Daoy (cell line): ENCODE data around the gene HGS. TPM values are rescaled to one million over a fixed set of nuclear protein-coding genes. Genes with fewer than 3 reads are reported as not detected.

ENCODE experiments used
- DNase-seq: peaks from one replicate; pipeline ENCODE4 v3.0.0-alpha.2; 2015; ENCODE audit warnings: low read depth
- total RNA-seq: library from RNA; depleted of rRNA; stranded (reverse); fragments of >200 nt; shearing (Covaris generic); gene quantifications from 2 replicates; pipeline ENCODE4 v1.2.3, GENCODE V29; 2014; rRNA removed

HGS gene, protein sequence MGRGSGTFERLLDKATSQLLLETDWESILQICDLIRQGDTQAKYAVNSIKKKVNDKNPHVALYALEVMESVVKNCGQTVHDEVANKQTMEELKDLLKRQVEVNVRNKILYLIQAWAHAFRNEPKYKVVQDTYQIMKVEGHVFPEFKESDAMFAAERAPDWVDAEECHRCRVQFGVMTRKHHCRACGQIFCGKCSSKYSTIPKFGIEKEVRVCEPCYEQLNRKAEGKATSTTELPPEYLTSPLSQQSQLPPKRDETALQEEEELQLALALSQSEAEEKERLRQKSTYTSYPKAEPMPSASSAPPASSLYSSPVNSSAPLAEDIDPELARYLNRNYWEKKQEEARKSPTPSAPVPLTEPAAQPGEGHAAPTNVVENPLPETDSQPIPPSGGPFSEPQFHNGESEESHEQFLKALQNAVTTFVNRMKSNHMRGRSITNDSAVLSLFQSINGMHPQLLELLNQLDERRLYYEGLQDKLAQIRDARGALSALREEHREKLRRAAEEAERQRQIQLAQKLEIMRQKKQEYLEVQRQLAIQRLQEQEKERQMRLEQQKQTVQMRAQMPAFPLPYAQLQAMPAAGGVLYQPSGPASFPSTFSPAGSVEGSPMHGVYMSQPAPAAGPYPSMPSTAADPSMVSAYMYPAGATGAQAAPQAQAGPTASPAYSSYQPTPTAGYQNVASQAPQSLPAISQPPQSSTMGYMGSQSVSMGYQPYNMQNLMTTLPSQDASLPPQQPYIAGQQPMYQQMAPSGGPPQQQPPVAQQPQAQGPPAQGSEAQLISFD
- total RNA-seq: 179 and 187 TPM in 2 replicates

DNA sequence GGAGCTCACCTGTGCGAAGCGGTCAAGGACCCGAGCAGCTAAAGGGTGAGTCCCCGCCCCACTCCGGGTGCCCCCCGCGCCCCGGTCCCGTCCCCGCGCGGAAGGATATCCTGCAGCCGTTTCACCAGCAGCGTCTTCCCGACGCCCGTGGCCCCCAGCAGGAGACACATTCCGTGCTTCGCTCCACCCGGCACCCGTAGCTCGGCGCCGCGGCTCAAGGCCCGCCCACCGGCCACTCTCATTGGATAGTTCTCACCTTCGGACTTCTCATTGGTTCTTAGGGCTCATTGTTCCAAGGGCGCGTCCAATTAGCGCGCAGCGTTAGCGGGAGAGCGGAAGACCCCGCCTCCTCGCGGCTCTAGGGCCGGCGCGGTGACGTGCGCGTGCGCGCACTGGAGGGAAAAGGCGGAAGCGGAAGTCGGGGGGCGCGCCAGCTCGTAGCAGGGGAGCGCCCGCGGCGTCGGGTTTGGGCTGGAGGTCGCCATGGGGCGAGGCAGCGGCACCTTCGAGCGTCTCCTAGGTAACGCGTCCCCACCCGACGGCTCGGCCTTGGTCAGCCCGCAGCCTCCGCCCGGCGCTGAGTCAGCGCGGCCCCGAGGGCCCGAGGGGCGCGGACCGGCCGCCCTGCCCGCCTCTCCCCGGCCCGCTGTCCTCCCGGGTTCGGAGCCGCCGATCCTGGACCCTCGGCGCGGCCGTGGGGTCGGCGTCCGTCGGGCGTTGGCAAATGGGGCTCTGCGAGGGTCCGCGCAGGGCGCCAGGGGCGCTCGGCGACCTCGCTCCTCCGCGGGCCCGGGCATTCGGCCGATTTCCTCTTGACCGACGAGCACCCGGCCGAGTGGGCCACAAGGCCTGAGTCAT lies at the start of gene HGS, which contains the start of gene ARL16:
TSS of gene HGS (plus strand) at position 428 of the 858 bp plus-strand sequence. CDS start at position 484, 56 bp downstream.
TSS of gene ARL16 (minus strand) at position 214 of the 858 bp plus-strand sequence. CDS start at position 170, 44 bp downstream.
- peak; percentile 99 for DNase-seq

DNA sequence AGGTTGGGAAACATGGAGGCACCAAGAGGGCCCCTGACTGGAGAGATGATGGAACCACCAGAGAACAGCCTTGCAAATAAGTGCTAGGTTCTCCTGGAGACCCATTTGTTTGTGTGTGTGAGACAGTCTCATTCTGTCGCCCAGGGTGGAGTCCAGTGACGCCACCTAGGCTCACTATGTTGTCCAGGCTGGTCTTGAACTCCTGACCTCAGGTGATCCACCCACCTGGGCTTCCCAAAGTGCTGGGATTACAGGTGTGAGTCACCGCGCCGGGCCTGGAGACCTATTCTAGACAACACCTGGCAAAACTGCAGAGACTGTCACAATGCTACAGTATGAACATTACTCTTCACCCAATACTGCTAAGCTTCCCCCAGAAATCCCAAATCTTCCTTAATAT lies 48.4 kb upstream of the HGS start:
- DNase-seq: no peak

DNA sequence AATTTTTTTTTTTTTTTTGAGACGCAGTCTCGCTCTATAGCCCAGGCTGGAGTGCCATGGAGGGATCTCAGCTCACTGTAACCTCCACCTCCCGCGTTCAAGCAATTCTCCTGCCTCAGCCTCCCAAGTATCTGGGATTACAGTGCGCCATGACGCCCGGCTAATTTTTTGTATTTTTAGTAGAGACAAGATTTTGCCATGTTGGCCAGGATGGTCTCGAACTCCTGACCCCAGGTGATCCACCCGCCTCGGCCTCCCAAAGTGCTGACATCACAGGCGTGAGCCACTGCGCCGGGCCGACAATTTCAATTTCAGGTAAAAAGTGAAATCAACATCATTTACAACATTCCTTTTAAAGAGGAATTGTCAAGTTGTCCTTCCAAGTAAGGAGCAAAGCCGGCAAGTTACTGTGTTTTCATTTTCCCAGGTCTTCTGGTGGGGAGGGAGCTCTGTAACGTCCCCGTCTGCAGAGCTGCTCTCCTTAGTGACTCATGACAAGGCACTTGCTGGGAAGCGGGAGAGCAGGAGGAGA lies 47.8 kb upstream of the HGS start:
- DNase-seq: peak; percentile 70

DNA sequence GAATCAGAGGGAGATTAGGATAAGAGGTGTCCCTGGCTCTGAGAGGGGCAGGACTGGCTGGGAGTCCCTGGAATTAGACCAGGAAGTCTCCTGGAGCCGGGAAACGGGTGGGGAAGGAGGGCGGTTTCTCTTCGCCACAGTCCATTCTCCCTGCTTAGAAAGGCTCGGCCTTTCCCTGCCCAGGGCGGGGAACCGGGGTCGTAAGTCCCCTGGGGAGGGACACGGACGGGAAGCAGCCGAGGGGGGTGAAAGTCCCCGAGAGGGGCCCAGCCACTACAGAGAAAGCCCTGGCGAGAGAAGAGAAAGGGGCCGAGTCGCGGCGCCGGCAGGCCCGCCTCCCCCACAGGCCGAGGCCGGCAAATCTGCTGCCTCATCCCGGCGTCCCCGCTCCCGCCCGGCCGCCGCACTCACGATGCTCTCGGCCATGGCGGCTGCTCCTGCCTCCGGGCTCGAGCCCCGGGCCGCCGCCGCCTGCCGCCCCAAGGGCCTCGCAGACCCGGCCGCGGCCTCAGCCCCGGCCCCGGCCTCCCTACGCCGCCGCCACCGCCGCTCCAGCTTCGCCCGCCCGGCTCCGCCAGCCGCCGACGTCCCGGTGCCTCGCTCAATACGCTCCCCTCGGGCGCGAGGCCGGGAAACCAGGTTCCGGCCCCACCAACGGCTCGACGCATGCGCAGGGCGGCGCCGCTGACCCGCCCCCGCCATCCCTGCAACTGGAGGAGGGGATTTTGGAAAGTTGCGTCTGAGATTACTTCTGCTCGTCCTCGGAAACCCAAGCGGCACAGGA lies 47.1 kb upstream of the HGS start, which contains the start of the genes NPLOC4 and TSPAN10:
TSS of gene NPLOC4 (minus strand) at position 608 of the 784 bp plus-strand sequence. CDS start at position 426, 182 bp downstream.
TSS of gene TSPAN10 (plus strand) at position 692 of the 784 bp plus-strand sequence. CDS start 5,217 bp downstream, outside the sequence.
- peak; percentile 92 for DNase-seq

DNA sequence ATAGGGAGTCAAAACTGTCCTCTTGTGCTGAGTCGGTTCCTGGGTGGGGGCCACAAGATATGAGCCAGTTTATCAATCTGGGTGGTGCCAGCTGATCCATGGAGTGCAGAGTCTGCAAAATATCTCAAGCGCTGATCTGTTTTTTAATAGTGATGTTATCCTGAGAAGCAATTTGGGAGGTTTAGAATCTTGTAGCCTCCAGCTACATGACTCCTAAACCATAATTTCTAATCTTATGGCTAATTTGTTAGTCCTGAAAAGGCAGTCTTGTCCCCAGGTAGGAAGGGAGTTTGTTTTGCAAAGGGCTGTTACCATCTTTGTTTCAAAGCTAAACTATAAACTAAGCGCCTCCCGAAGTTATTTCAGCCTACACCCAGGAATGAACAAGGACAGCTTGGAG lies 45.1 kb upstream of the HGS start:
- DNase-seq: no peak

DNA sequence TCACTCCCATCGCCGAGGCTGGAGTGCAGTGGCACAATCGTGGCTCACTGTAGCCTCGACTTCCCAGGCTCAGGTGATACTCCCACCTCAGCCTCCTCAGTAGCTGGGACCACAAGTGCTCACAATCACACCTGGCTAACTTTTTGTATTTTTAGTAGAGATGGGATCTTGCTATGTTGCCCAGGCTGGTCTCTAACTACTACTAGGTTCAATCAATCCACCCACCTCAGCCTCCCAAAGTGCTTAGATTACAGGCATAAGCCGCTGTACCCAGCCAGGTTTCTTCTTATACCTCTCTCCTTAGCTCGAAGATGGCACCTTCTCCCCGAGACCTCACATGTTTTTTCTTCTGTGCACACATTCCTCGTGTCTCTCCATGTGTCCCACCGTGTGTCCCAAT lies 43.8 kb upstream of the HGS start:
- no peak for DNase-seq

DNA sequence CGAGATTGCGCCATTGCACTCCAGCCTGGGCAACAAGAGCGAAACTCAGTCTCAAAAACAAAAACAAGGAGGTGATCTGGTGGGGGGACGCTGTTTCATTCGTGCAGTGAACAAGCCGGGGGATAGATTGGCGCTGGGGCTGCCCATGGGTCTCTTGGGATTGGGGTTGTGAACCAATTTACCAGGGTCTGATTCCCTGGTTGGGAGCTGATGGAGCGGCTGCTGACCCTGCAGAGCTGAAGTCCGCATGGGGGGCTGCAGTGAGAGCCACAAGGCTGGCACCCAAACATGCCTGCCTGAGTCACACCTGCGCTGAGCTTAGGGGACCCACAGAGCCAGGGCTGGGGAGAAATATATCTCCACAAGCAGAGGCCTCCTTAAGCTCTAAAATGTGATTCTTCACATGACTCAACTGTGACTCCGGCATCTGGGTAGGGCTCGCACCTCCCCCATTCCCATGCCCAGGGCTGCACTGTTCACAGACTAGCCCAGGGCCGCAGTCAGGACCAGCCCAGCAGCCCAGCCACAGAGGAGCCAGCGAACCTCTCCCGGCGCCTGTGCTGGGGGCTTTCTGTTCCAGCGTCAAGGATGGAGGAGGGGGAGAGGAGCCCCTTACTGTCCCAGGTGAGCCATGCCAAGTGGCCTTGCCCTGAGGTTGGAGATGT lies 41.9 kb upstream of the HGS start:
- DNase-seq: peak; percentile 75

DNA sequence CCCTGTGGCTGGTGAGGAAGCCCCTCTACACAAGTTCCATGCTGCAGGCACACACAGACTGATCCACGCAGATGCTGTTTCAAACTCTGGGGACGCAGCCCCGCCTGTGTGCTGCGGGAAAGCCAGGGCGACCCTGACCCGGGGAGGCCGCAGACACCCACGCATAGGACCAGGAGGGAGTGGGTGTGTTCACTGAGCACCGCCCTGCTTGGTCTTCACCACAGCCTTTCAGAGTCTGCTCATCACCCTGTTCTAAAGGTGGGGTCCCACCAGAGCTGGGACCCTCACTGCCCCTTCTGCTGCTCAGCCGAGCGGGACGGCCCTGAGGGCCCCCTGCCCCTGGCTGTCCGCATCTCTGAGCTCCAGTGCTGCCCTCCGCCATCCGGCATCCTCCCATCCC lies 39.3 kb upstream of the HGS start:
- DNase-seq: no peak

DNA sequence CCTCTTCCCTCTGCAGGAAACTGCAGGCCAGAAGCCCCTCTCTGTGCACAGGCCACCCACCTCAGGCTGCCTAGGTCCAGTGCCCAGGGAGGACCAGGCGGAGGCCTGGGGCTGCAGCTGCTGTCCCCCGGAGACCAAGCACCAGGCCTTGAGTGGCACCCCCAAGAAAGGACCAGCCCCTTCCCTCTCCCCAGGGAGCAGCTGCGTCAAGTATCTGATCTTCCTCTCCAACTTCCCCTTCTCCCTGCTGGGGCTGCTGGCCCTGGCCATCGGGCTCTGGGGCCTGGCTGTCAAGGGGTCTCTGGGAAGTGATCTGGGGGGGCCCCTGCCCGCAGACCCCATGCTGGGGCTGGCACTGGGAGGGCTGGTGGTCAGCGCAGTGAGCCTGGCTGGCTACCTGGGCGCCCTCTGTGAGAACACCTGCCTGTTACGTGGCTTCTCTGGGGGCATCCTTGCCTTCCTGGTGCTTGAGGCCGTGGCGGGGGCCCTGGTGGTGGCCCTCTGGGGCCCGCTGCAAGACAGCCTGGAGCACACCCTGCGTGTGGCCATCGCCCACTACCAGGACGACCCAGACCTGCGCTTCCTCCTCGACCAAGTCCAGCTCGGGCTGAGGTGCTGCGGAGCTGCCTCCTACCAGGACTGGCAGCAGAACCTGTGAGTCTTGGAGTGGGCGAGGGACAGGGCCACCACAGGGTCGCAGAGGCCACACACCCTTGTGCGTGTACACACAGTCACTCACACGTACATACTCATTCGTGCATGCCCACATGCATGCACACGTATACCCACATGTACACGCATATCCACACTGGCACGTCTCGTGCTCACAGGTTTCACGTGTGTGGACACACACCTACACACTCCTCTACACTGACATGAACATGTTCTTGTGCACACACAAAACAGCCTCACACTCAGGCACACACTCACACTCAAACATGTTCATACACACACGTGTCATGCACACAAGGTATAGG lies 38.5 kb upstream of the HGS start:
- no peak for DNase-seq

DNA sequence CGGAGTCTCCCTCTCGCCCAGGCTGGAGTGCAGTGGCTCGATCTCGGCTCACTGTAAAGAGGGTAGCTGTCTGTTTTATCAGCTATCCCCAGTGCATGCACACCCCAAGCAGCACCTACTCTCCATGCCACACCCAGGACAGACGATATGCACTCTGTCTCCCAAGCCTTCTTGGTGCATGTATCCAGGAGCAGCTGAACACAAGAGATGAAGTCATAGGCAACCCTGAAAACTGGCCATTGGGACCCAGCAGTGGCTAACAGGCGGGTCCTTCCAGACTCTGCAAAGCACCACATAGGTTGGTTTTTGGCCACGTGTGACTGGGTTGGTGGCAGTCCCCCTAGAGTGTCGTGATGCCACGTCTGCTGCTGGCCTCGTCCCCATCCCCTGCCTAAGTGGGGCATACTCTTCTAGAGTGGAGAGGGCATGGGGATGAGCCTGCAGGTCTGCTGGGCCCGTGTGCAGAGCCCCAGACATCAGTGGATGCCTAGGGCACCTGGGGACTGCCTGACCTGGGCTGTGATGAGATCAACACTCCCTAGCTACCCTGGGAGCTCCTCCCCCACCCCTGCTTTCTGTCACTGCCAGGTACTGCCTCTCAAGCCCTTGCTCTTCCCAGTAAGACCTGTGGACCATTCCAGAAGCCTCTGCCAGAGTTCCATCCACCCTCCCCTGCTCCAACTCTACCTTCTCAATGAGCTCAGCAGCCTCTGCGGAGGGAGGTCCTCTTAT lies 36.8 kb upstream of the HGS start:
- DNase-seq: no peak

DNA sequence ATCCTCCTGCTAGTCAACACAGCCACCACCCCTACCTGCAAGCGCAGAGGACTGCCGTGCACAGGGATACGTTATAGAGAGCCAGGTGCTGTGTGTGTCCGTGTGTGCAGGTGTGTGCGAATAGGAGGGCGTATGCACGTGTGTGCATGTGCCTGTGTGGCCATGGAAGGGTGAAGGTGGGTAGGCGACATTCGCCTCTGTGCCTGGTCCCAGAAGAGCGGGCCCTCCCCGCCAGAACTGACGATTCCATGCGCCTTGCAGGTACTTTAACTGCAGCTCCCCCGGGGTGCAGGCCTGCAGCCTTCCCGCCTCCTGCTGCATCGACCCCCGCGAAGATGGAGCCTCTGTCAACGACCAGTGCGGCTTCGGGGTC lies 36.2 kb upstream of the HGS start:
- DNase-seq: no peak

DNA sequence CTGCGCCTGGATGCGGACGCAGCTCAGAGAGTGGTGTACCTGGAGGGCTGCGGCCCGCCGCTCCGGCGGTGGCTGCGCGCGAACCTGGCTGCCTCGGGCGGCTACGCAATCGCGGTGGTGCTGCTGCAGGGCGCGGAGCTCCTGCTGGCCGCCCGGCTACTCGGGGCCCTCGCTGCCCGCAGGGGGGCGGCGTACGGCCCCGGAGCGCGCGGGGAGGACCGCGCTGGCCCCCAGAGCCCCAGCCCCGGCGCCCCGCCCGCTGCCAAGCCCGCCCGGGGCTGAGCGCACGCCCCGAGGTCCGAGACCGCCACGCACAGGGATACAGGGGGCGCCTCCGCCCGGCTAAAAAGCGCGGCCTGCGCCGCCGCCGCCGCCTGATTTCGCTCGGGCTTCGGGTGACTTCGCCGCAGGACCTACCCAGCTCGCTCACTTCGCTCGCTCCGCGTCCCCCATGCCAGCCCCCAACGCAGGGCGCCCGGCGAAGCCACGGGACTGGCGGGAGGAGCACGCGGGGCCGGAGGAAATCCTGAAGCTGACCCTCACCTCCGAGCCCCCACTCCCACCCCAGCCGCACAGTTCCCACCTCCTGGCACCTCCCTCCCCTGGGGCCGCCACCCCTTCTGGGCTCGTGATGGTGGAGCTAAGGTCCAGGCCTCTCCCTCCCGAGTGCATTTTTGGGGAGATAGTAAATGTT lies 35.7 kb upstream of the HGS start:
- no peak for DNase-seq

DNA sequence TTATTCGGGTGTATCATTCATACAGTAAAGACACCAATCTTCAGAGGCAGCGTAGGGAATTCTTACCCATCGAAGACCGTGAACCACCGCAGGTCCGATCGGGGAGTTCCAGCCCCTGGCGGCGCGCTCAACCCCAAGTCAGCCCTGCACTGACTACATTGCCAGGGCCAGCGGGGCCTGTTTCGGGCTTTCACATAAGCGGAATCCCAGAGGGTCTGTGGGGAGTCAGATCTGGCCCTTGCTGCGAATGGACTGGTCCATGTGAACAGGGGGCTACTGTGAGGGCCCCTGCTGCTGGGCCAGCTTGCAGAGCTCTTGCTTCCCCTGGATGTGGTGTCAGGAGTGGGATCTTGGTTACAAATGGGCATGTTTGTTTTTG lies 35.1 kb upstream of the HGS start:
- DNase-seq: no peak

DNA sequence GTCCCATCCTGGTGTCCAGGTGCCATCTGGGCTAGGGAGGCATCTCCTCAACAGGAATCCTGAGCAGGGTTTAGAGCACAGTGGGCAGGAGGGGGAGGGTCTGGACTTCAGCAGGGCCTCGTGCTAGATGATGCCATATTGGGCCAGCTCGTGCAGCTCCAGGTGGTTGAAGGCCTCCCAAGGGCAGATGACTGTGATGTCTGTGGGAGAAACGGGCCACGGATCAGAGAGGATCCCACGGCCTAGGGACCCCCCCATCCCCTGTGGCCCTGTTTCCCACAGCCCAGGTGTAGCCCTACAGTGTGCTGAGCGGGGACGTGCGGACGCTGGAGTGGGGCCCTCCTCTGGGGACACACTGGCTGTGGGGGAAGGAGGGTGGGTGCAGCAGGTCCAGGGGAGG lies 32.9 kb upstream of the HGS start:
- no peak for DNase-seq

DNA sequence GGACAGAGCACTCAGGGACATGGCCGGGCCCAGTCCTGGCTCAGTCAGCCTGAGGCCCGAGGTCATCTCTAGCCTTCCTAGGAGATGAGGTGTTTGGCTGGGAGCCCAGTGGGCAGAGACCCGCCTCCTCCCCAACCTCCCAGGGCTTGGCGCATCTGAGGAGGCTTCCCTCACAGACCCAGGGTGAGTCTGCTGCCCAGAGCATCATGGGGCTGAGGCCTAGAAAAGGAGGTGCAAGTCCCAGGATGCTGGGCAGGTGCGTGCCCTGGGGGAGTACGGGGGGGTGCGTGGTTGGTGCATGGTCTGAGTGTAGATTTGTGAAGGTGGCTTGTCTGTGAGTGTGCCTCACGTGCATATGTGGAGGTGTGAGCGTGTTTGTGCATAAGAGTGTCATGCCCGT lies 32.1 kb upstream of the HGS start:
- DNase-seq: peak; percentile 80

DNA sequence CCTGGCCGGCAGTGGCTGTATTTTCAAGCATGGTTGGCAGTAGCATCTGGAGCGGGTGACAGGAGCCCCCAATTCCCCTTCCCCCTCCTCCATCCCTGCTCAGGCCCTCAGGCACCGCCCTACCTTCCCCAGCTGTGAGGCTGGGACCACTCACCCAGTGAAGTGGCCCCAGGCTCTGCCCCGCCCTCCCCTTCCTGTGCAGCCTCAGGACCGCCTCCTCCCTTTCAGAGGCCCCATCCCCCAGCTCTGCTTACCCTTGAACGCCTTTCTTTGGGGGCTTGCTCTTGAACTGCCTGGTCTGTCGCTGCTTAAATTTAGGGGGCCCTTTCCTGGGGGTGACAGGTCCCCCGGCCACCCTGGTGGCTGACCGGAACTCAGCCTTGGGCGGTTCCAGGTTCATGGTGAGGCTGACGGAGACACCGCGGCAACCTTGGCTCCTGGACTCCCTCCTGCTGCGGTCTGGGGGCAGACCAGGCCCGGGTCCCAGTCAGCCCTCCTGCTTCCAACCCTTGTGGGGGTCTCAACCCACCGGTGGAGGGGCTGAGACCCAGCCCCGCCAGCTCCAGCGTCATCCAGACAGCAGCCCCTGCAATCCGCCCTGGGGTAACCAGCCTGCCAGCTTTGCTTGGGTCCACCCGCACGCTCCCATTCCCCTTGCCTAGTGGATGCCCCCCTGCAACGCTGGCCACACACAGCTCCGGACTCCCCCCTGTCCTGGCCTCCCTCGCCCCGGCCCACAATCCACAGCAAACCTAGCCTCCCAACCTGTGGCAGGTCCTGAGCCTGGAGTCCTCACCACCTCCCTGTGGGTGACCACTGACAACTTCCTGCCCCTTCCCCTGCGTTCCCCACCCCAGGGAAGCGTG lies 30.7 kb upstream of the HGS start:
- DNase-seq: no peak
